HepG2 (cell line): ENCODE data around the gene PLAAT1. TPM values are rescaled to one million over a fixed set of nuclear protein-coding genes. Genes with fewer than 3 reads are reported as not detected.

Experiments
- ATAC-seq: fragments of 200-7000 bp; cut with Tn5 transposase; 3 replicates; pipeline ENCODE4 v1.9.1; 2020; ENCODE audit warnings: mild to moderate bottlenecking, moderate library complexity
- BruUV-seq: library from RNA; stranded (reverse); fragments of 400-500 nt; replicated peaks from 2 replicates; lab custom pipeline; 2021; lab: Mats Ljungman, UMichigan
- CTCF ChIA-PET: fragments of 300-600 bp; formaldehyde crosslinking; extraction: SDS; loops from one replicate; lab custom pipeline; 2021; ENCODE audit warnings: low total read pairs, inconsistent platforms, low intra/inter-chr PET ratio; lab: Yijun Ruan, JAX
- POLR2A ChIA-PET: fragments of 350-600 bp; sonication (Branson Sonifier 250); formaldehyde crosslinking; loops from one replicate; lab custom pipeline; 2020; ENCODE audit warnings: antibody characterized with exemption, inconsistent platforms; lab: Yijun Ruan, JAX
- DNase-seq: peaks from one replicate; pipeline ENCODE4 v3.0.0-alpha.2; 2015; ENCODE audit warnings: low spot score
- FAIRE-seq: peaks from 3 replicates; lab custom pipeline; 2011; peaks lifted over from hg19 to GRCh38; lab: Jason Lieb, UNC
- H2AFZ ChIP-seq: one replicate; pipeline ENCODE4 v1.6.1; 2011; ENCODE audit warnings: low read length, inconsistent platforms
- H3K27ac ChIP-seq: fragments of 300-600 bp; 3 replicates; pipeline ENCODE4 v1.8.0; 2011; ENCODE audit warnings: mixed run types, mild to moderate bottlenecking, mixed read lengths, low read length, inconsistent platforms; ENCODE audit not compliant: insufficient read depth; ENCODE audit errors: extremely low read length
- H3K27me3 ChIP-seq, 2 experiments: fragments of 200-600 bp in 1 of 2; 2 replicates in 1 of 2; 3 replicates in 1 of 2; pipeline versions ENCODE4 v1.6.0 to v1.8.0; 2011; ENCODE audit warnings: low read length in 2 of 2, mild to moderate bottlenecking in 2 of 2, moderate library complexity in 2 of 2, inconsistent platforms in 1 of 2; ENCODE audit not compliant: insufficient read depth in 2 of 2, control insufficient read depth in 1 of 2
- H3K36me3 ChIP-seq, 2 experiments: fragments of 200-600 bp in 1 of 2; replicated peaks in 1 of 2; 2 replicates in 1 of 2; 3 replicates in 1 of 2; pipeline versions ENCODE4 v1.5.1 to v1.8.0; 2011; ENCODE audit warnings: low read length in 2 of 2, inconsistent platforms in 1 of 2; ENCODE audit not compliant: insufficient read depth in 2 of 2, control insufficient read depth in 1 of 2
- H3K4me1 ChIP-seq: 2 replicates; pipeline ENCODE4 v1.5.1; 2012; ENCODE audit warnings: low read length, inconsistent platforms; ENCODE audit not compliant: insufficient read depth
- H3K4me2 ChIP-seq: 2 replicates; pipeline ENCODE4 v1.6.0; 2011; ENCODE audit warnings: low read depth, low read length, inconsistent platforms
- H3K4me3 ChIP-seq, 3 experiments: fragments of 200-600 bp in 1 of 3; sonication (generic), shearing (Covaris generic) in 1 of 3; replicated peaks in 1 of 3; 2 replicates each; pipeline ENCODE4 v1.5.1; 2011 to 2016; ENCODE audit warnings: low read length in 3 of 3, inconsistent platforms in 2 of 3, low read depth in 2 of 3, mild to moderate bottlenecking in 2 of 3, control low read depth in 1 of 3, mixed read lengths in 1 of 3; ENCODE audit not compliant: insufficient read depth in 1 of 3
- H3K79me2 ChIP-seq: one replicate; pipeline ENCODE4 v1.6.1; 2011; ENCODE audit warnings: low read length, inconsistent platforms; ENCODE audit not compliant: insufficient read depth
- H3K9ac ChIP-seq: 2 replicates; pipeline ENCODE4 v1.6.0; 2011; ENCODE audit warnings: mild to moderate bottlenecking, low read depth, low read length, inconsistent platforms; ENCODE audit not compliant: insufficient read depth
- H3K9me3 ChIP-seq: 2 replicates; pipeline ENCODE4 v1.5.1; 2012; ENCODE audit warnings: mild to moderate bottlenecking, low read length
- H4K20me1 ChIP-seq: 2 replicates; pipeline ENCODE4 v1.6.0; 2011; ENCODE audit warnings: inconsistent platforms, mild to moderate bottlenecking, low read length, moderate library complexity; ENCODE audit not compliant: insufficient read depth
- GABPB1 ChIP-seq: IDR thresholded peaks from 2 replicates; pipeline ENCODE4 v1.6.1; 2016; ENCODE audit warnings: mild to moderate bottlenecking, missing genetic modification reagents, moderate library complexity, missing compliant biosample characterization
- GTF2F1 ChIP-seq: fragments of 150-350 bp; IDR thresholded peaks from 2 replicates; pipeline ENCODE4 v1.6.1; 2014; ENCODE audit warnings: low read length
- HIVEP1 ChIP-seq: sonication (generic); formaldehyde crosslinking; IDR thresholded peaks from 2 replicates; pipeline ENCODE4 v1.4.0; 2020; ENCODE audit warnings: mild to moderate bottlenecking, missing genetic modification reagents
- ZFP62 ChIP-seq: sonication (generic); formaldehyde crosslinking; IDR thresholded peaks from 2 replicates; pipeline ENCODE4 v1.4.0; 2020; ENCODE audit warnings: missing genetic modification reagents
- ZKSCAN8 ChIP-seq: IDR thresholded peaks from 2 replicates; pipeline ENCODE4 v1.6.1; 2016; ENCODE audit warnings: borderline replicate concordance, missing genetic modification reagents, missing compliant biosample characterization
- ZNF34 ChIP-seq: sonication (generic); formaldehyde crosslinking; IDR thresholded peaks from 2 replicates; pipeline ENCODE4 v1.4.0; 2020; ENCODE audit warnings: mild to moderate bottlenecking, missing genetic modification reagents, borderline replicate concordance
- ZNF841 ChIP-seq: sonication (generic); formaldehyde crosslinking; IDR thresholded peaks from 2 replicates; pipeline ENCODE4 v1.8.1; 2023; ENCODE audit warnings: missing genetic modification reagents, borderline replicate concordance
- ZSCAN31 ChIP-seq: sonication (generic); formaldehyde crosslinking; IDR thresholded peaks from 2 replicates; pipeline ENCODE4 v1.5.0; 2020; ENCODE audit warnings: low read depth, mild to moderate bottlenecking, missing genetic modification reagents
- WGBS: methylation state at CpG from one replicate; pipeline ENCODE4 v1.1.6; 2017; ENCODE audit warnings: low lambda C conversion rate; 5-methylcytosine and 5-hydroxymethylcytosine counted together
- in situ Hi-C: cut with HindIII; loops from 2 replicates; pipeline ENCODE4 v1.10.0; 2017; ENCODE audit warnings: low pct_unique_long_range_greater_than_20kb; ENCODE audit not compliant: extremely low pct_ligation_motif_present
- intact Hi-C: fragments of 100-400 bp; cut with micrococcal nuclease; formaldehyde crosslinking; loops from one replicate; pipeline ENCODE4 v1.10.0; 2022; ENCODE audit not compliant: unreplicated experiment
- polyA plus RNA-seq, 8 experiments: library from polyadenylated mRNA; depleted of rRNA in 3 of 8; stranded (reverse) in 7 of 8; unstranded in 1 of 8; fragments of >200 nt; fragmentation: Illumina TruSeq in 4 of 8; extraction: Trizol in 4 of 8; gene quantifications; 2 replicates each; pipeline versions ENCODE4 v1.2.1 to v1.2.3, GENCODE V29; 2011 to 2016; ENCODE audit warnings: low read depth in 4 of 8, missing spikeins in 1 of 8, mixed read lengths in 1 of 8; ENCODE audit not compliant: insufficient read depth in 1 of 8
- total RNA-seq, 5 experiments: library from RNA; depleted of rRNA; stranded (reverse); fragments of >200 nt; fragmentation: Illumina TruSeq; extraction: Trizol; gene quantifications; 2 replicates each; pipeline ENCODE4 v1.2.3, GENCODE V29; 2016; ENCODE audit warnings: low read depth in 1 of 5
- TF ChIP-seq, protein P1 (sequence below), 2 experiments: fragments of 450-650 bp in 1 of 2; sonication (generic) in 1 of 2; formaldehyde crosslinking; IDR thresholded peaks; 2 replicates each; pipeline versions ENCODE4 v1.5.0 to v1.8.0; 2020 to 2022; ENCODE audit warnings: mild to moderate bottlenecking in 1 of 2, missing genetic modification reagents in 1 of 2
- TF ChIP-seq, protein P2 (sequence below): sonication (generic); formaldehyde crosslinking; IDR thresholded peaks from 2 replicates; pipeline ENCODE4 v1.4.0; 2020; ENCODE audit warnings: missing genetic modification reagents
- TF ChIP-seq, protein P3 (sequence below): sonication (generic); formaldehyde crosslinking; IDR thresholded peaks from 2 replicates; pipeline ENCODE4 v1.5.1; 2020; ENCODE audit warnings: missing genetic modification reagents, mild to moderate bottlenecking, borderline replicate concordance

Gene PLAAT1
- total and polyA plus RNA-seq, 2 of the 13 experiments (the other 11 are each of a cell fraction or from before 2014, with no cell fraction given): not detected

GRCh38 chr3:193214445-193214844 lies 26.6 kb upstream of the PLAAT1 start:
- Histone ChIP-seq H3K27me3 (no peaks in the 10 kb centered on the region), H3K4me3 (no peak overlapping the region), H3K79me2 (no peaks in the 10 kb centered on the region), H4K20me1 (no peaks in the 10 kb centered on the region), H2AFZ (no peak overlapping the region), H3K36me3 (no peaks in the 10 kb centered on the region), H3K4me1 (no peaks in the 10 kb centered on the region), H3K9me3 (no peaks in the 10 kb centered on the region), H3K9ac (no peak overlapping the region), H3K27ac (no peak overlapping the region), H3K4me2 (no peak overlapping the region)
- POLR2A ChIA-PET: no interaction called here
- CTCF ChIA-PET: no interaction called here
- DNase-seq (no peak), ATAC-seq (no peak), FAIRE-seq (no peak)
- in situ Hi-C loops (no loop called here), intact Hi-C loops (no loop called here)
- WGBS: 0% methylated on average over 3 of the region's 3 CpGs
- no TSS peak for BruUV-seq
- TF ChIP-seq, protein P1, sequence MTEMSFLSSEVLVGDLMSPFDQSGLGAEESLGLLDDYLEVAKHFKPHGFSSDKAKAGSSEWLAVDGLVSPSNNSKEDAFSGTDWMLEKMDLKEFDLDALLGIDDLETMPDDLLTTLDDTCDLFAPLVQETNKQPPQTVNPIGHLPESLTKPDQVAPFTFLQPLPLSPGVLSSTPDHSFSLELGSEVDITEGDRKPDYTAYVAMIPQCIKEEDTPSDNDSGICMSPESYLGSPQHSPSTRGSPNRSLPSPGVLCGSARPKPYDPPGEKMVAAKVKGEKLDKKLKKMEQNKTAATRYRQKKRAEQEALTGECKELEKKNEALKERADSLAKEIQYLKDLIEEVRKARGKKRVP (CRISPR knock-in tag; IDR thresholded peaks at IDR 0.05): peak in 1 of 2 experiments; percentile 50; a peak in 1 of 4 replicates
- no peak for TF ChIP-seq ZFP62

GRCh38 chr3:193225302-193226125 lies 15.5 kb upstream of the PLAAT1 start:
- ChIA-PET CTCF (no interaction called here), POLR2A (no interaction called here)
- no peaks in the 10 kb centered on the region for H3K36me3 ChIP-seq
- no peaks in the 10 kb centered on the region for H3K9me3 ChIP-seq
- BruUV-seq: no TSS peak
- DNase-seq (no peak), FAIRE-seq (no peak), ATAC-seq (no peak)
- H3K27ac ChIP-seq: no peak overlapping the region
- no peaks in the 10 kb centered on the region for H3K79me2 ChIP-seq
- peaks cover 0 to 1% of the 10 kb centered on the region in 2 experiments; a peak in 1 of 5 replicates for H3K27me3 ChIP-seq
- no peaks in the 10 kb centered on the region for H4K20me1 ChIP-seq
- H3K4me1 ChIP-seq: no peaks in the 10 kb centered on the region
- intact Hi-C loops: no loop called here
- 0% methylated on average over 6 of the region's 6 CpGs for WGBS
- no peak overlapping the region for H3K9ac ChIP-seq
- in situ Hi-C loops: no loop called here
- H3K4me3 ChIP-seq: no peak overlapping the region
- H2AFZ ChIP-seq: no peak overlapping the region
- no peak overlapping the region for H3K4me2 ChIP-seq
- TF ChIP-seq GTF2F1: no peak
- TF ChIP-seq, protein P2, sequence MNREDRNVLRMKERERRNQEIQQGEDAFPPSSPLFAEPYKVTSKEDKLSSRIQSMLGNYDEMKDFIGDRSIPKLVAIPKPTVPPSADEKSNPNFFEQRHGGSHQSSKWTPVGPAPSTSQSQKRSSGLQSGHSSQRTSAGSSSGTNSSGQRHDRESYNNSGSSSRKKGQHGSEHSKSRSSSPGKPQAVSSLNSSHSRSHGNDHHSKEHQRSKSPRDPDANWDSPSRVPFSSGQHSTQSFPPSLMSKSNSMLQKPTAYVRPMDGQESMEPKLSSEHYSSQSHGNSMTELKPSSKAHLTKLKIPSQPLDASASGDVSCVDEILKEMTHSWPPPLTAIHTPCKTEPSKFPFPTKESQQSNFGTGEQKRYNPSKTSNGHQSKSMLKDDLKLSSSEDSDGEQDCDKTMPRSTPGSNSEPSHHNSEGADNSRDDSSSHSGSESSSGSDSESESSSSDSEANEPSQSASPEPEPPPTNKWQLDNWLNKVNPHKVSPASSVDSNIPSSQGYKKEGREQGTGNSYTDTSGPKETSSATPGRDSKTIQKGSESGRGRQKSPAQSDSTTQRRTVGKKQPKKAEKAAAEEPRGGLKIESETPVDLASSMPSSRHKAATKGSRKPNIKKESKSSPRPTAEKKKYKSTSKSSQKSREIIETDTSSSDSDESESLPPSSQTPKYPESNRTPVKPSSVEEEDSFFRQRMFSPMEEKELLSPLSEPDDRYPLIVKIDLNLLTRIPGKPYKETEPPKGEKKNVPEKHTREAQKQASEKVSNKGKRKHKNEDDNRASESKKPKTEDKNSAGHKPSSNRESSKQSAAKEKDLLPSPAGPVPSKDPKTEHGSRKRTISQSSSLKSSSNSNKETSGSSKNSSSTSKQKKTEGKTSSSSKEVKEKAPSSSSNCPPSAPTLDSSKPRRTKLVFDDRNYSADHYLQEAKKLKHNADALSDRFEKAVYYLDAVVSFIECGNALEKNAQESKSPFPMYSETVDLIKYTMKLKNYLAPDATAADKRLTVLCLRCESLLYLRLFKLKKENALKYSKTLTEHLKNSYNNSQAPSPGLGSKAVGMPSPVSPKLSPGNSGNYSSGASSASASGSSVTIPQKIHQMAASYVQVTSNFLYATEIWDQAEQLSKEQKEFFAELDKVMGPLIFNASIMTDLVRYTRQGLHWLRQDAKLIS (CRISPR knock-in tag): no peak
- no peak for TF ChIP-seq HIVEP1 (CRISPR knock-in tag)
- TF ChIP-seq GABPB1 (CRISPR knock-in tag): no peak
- TF ChIP-seq ZNF34 (CRISPR knock-in tag): no peak
- TF ChIP-seq, protein P3, sequence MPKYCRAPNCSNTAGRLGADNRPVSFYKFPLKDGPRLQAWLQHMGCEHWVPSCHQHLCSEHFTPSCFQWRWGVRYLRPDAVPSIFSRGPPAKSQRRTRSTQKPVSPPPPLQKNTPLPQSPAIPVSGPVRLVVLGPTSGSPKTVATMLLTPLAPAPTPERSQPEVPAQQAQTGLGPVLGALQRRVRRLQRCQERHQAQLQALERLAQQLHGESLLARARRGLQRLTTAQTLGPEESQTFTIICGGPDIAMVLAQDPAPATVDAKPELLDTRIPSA (CRISPR knock-in tag): no peak
- TF ChIP-seq ZSCAN31 (CRISPR knock-in tag): no peak
- no peak for TF ChIP-seq ZKSCAN8 (CRISPR knock-in tag)
- no peak for TF ChIP-seq ZNF841
